HFF-Myc (cell line): ENCODE measurements around the gene FAM204A.
A peak's percentile ranks its signal among the peaks of the same experiment; 100 is the strongest.

Experiments used
- DNase-seq: peaks from one replicate; pipeline ENCODE4 v3.0.0-alpha.2; 2011; ENCODE audit warnings: low read depth; ENCODE audit errors: extremely low read depth
- H3K4me3 ChIP-seq: replicated peaks from 2 replicates; pipeline ENCODE4 v1.5.1; 2011; ENCODE audit warnings: low read depth, mild to moderate bottlenecking, control low read depth, low read length
- CTCF ChIP-seq: IDR thresholded peaks from 2 replicates; pipeline ENCODE4 v1.5.1; 2012; ENCODE audit warnings: mild to moderate bottlenecking, low read depth, low read length, control low read depth; ENCODE audit errors: missing control alignments

The FAM204A gene

DNA sequence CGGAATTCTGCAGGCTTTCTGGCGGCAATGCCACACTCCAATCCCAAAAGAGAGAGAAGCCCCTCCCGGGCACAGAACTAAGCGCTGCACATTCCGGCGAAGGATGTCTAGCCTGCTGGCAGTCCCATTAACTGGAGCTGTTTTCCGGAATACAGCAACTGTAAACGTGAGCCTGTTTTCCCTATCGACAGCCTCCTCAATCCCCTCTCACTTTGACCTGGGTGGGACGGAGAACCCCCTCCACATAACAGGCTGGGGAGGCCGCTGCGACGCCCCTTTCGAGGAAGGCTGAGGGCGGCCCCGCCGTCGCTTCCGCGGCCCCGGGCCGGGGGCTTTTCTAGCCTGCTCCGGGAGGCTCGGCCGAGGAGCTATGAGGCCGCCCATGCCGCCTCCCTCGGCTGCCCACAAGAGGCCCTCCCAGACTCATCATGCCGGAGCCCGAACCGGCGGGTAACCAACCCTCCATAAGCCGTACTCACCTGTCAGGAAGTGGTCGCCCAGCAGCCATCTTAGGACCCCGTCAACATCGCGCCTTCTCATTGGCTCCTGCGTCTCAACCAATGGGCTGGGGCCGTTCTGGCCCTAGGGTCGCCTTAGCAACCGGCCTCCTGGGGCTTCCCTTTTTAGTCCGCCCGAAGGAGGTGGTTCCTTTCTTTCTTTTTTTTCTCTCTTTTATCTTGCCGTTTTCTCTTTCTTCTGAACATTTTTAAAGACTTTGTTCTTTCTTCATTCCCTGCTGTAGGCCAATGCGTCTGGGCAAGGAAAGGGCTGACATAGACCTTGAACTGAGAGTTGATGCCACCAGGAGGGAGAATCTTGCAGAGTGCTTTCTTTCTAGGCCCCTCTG, at the start of gene FAM204A:
Gene FAM204A (minus strand): TSS at position 534 of the 847 bp plus-strand sequence. CDS start 5,909 bp downstream, outside the sequence.
- no peak for TF ChIP-seq CTCF
- DNase-seq, result peak; percentile 92
- peak within 1 kb of the TSS; percentile 80 for H3K4me3 ChIP-seq

- no peak for TF ChIP-seq CTCF
Observed at GRCh38 chr10:118383699-118384098, 41.6 kb upstream of the FAM204A start.

GRCh38 chr10:118383063-118383689, 41.1 kb upstream of the FAM204A start:
- DNase-seq, result no peak
- TF ChIP-seq CTCF, result no peak
- no peak overlapping the region for H3K4me3 ChIP-seq

More at GRCh38 chr10:118383699-118384098, 41.6 kb upstream of the FAM204A start:
- H3K4me3 ChIP-seq, result no peak overlapping the region
- DNase-seq, result no peak

- no peak overlapping the region for H3K4me3 ChIP-seq
- DNase-seq, result no peak
- TF ChIP-seq CTCF, result no peak
Observed at GRCh38 chr10:118374404-118374803, 32.3 kb upstream of the FAM204A start.

- DNase-seq, result peak; percentile 49
- no peak for TF ChIP-seq CTCF
- H3K4me3 ChIP-seq, result no peak overlapping the region
Observed at GRCh38 chr10:118373786-118374185, 31.7 kb upstream of the FAM204A start.

GRCh38 chr10:118370499-118370898, 28.4 kb upstream of the FAM204A start:
- H3K4me3 ChIP-seq, result no peak overlapping the region
- TF ChIP-seq CTCF, result no peak
- no peak for DNase-seq
